Upper lobe of left lung (tissue), 4 donors: Measurements from ENCODE around the gene EXD3.

Source experiments
- EP300 ChIP-seq, 4 donors: sonication (generic); formaldehyde crosslinking; IDR thresholded peaks; one replicate each; pipeline ENCODE4 v1.5.1; 2017; ENCODE audit warnings: antibody characterized with exemption in 4 of 4, control low read depth in 2 of 4
- POLR2A ChIP-seq, 4 donors: fragments of 450-650 bp; IDR thresholded peaks; one replicate each; pipeline ENCODE4 v1.5.1; 2016 to 2017; ENCODE audit warnings: antibody characterized with exemption in 4 of 4, mild to moderate bottlenecking in 2 of 4
- POLR2AphosphoS5 ChIP-seq, 2 donors: sonication (generic); formaldehyde crosslinking; IDR thresholded peaks; one replicate each; pipeline ENCODE4 v1.5.1; 2017; ENCODE audit warnings: antibody characterized with exemption in 2 of 2
- TF ChIP-seq, protein P1 (sequence below), 6 experiments: fragments of 450-650 bp in 4 of 6; fragments of 200-600 bp in 2 of 6; sonication (generic) in 2 of 6; IDR thresholded peaks; one replicate each; pipeline ENCODE4 v1.5.1; 2016 to 2019; ENCODE audit warnings: antibody characterized with exemption in 6 of 6

DNA sequence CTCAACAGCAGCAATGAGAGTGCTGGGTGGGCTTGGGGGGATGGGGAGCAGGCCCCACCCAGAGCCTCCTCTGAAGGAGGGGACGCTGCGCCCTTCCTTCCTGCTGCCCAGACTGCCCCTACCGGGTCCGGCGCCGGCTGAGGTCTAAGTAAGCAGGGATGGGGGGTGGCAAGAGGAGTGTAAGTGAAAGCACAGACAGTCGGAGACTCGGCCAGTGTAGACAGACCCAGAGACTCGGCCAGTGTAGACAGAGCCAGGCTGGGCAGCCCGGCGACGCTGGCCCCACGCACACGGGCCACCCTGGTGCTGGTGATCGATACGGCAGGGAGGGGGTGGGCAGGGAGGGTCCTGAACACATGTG lies 25.6 kb upstream of the EXD3 start:
- TF ChIP-seq POLR2A (IDR thresholded peaks at IDR 0.05) (no peak), POLR2AphosphoS5 (IDR thresholded peaks at IDR 0.05) (no peak), EP300 (IDR thresholded peaks at IDR 0.05) (no peak)
- TF ChIP-seq, protein P1, sequence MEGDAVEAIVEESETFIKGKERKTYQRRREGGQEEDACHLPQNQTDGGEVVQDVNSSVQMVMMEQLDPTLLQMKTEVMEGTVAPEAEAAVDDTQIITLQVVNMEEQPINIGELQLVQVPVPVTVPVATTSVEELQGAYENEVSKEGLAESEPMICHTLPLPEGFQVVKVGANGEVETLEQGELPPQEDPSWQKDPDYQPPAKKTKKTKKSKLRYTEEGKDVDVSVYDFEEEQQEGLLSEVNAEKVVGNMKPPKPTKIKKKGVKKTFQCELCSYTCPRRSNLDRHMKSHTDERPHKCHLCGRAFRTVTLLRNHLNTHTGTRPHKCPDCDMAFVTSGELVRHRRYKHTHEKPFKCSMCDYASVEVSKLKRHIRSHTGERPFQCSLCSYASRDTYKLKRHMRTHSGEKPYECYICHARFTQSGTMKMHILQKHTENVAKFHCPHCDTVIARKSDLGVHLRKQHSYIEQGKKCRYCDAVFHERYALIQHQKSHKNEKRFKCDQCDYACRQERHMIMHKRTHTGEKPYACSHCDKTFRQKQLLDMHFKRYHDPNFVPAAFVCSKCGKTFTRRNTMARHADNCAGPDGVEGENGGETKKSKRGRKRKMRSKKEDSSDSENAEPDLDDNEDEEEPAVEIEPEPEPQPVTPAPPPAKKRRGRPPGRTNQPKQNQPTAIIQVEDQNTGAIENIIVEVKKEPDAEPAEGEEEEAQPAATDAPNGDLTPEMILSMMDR (IDR thresholded peaks at IDR 0.05), result no peak
